GM18858 (cell line): ENCODE results near the gene ANKRD17.

Source experiments
- ATAC-seq: cut with Tn5 transposase; IDR thresholded peaks from one replicate; pipeline ENCODE4 v1.9.1; 2021; ENCODE audit not compliant: unreplicated experiment

ANKRD17 gene

DNA sequence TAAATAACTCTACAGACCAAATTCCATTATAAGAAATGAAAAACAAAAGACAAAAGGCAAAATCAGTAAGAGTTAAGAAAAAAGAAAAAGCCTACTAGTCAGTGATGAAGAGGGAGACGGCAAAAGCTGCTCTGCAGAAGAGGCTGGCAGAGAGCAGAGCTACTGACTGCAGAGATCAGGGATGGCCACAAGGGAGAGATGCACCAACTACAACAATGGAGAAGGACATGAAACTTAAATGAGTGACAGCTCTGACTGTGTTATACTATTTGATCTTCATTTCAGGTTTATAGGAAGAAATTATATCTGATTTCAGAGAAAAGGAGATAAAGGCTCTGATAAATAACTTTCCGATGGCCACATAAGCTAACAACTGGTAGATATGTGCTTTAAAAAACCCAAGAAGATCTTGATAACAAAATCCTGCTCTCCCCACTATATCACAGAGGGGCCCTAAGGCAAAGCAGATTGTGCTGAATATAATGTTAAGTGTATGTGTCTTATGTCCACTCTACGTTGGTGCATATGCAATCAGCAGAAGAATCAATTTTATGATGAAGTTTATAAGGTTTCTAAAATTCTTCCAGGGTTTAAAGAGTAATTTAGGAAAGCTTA, 130.7 kb downstream of the ANKRD17 start:
- peak; percentile 80 for ATAC-seq

DNA sequence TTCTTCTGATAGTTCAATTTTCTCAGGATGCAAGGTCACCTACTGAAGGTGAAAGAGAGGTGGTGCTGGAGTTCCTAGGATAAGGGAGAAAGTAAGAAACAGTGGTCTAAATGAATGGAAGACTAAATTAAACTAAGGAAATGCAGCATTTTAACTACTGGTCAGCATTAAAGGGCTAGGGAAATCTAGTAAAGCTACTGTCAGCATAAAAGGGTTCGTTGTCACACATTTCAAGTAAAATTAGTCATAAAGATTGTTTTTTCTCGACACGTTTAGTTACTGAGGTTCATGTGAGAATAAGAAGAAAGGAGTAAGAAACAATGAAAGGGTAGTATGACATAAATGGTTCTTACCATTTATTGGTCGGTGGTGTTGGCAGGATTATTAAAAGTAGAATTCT, 149.1 kb downstream of the ANKRD17 start:
- ATAC-seq = no peak

DNA sequence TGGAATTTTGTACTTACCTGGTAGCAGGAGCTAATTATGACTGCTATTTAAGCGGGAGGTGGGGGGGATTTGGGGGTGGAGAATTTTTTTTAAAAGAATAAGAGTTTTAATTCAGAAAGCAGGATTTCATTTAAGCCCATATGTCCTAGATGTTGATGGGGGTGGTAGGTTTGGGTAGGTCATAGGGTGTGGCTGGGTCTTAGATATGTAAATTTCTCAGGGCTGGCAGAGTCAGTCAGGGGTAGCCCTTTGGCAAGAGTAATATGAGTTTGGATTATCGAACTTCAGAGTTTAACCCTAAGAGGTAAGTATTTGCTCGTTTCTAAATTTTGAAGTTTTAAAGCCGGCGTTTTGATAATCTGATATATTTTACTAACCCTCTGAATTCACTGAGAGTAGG, 153.9 kb downstream of the ANKRD17 start:
- ATAC-seq = no peak

DNA sequence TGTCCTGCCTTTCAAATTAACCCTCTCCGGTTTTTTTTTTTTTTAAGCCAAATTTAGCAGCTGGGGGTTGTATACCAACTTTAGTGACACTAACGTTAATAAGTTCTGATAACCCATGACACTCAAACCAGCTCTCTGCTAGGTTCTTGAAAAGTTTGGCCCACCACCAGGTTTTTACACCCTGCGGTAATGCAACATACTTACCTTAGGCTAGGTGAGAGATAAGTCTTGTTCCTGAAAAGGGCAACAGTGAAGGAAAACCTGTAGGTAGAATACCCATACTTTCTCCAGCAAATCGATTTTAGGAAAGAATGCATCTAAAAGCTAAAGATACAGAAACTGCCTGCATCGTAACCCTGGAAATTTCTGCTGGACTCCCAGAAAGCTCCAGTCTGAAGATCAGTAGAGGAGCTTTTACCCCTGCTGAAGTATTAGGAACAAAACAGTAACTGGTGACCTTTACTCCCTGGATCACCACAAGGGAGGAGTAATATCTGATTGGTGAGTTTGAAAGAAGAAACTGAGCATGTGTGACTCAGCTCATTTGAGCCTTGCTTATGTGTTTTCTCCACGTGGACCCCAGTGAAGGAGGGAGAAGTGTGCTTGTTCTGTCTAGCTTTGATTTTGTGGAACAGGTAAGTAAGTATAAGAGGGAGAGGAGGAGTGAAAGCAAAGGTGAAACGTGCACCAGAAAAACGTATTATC, 154.6 kb downstream of the ANKRD17 start:
- ATAC-seq = no peak

DNA sequence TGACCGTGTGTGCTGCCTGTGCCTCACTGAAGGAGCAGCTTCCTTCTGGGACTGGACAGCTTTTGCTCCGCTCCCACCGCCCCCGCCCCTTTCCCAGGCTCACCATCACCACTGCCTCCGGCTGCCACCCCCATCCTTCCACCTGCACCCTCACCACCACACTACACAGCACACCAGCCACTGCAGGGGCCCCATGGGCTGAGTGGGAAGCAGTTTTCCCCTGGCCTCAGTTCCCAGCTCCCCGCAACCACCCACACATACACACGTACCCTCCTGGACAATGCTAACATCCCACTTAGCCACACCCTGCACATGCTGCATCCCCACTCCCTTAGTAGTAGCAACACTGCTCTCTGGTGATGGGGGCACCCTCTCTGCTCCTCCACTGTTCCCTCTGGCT, 159.5 kb downstream of the ANKRD17 start:
- ATAC-seq = no peak

DNA sequence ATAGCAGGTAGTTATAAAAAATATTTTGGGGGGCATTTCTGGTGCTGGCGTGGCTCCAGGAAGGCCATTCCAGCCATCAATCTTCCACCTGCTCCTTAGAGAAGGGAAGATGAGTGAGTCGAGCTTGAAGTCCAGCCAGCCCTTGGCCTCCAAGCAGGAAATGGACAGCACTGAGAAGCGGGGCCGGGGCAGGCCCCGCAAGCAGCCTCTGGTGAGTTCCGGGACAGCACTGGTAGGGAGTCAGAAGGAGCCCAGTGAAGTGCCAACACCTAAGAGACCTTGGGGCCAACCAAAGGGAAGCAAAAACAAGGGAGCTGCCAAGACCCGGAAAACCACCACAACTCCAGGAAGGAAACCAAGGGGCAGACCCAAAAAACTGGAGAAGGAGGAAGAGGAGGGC, 159.9 kb downstream of the ANKRD17 start:
- ATAC-seq = no peak

DNA sequence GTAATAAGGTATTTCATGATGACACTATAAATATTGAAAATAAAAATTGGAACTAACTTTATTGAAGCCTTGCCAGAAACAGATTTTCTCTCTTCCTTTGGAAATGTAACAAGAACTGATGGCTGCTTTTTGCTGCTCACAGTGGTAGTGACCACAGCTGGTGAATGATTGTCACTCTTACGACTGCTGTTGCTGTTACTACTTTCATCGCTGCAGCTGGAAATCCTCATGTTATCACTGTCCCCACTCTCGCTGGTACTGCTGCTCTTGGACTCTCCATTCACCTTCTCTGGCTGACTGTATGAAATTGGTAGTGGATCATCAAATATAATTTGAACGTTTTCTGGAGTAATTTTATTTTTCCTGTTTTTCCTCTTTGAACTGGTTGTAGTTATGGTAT, 160.6 kb downstream of the ANKRD17 start:
- ATAC-seq = no peak

DNA sequence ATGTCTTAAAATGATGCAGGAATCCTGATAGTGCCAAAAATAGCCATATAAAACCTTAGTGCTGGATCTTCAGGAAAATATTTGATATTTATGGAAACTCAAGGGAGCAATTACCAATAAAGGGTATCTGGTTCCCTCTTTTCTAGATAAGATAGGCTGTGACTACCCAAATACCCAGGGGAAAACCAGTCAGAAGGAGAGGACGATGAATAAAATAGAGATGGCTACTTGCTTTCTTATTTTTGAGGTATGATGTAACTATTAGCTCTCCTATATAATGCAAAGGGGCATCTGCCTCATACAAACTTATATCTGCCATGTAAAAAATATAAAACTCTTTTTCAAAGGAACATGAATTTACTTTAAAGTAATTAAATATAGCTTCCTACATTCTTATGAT, 165.7 kb downstream of the ANKRD17 start:
- no peak for ATAC-seq

DNA sequence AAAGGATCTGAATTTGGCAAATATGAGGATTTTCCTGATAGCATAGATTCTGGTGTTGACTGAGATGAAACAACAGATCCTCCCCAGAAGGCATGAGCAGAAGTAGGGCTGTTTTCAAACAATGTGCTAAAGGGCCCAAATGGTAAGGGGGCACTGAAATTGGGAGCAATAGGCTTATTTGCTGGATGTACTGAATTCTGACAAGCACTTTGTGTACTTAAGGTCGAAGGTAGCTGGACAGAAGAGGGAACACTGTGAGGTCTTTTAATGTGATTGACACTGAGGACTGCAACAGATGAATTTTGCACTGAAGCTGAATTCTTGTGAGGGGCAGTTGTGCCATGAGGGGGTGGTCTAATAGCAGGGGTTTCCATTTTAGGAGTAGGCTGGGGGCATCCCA, 167.9 kb downstream of the ANKRD17 start:
- ATAC-seq = no peak

DNA sequence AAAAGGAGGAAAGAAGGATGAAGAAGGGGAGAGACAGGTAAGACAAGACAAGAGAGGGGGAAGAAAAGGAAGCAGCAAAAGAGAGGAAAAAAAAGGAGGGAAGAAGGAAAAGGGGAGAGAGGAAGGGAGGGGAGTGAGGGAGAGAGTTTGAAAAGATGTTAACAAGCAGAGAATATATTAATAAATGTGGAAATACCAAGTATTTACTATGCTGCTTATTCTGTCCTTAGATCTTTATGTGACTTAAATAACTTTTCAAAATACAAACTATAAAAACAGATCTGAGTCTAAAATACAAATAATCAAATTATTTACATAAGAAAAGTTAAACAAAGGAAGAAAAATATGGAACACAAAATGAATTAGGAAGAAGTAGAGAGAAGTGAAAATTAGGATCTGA, 170.7 kb downstream of the ANKRD17 start:
- no peak for ATAC-seq

DNA sequence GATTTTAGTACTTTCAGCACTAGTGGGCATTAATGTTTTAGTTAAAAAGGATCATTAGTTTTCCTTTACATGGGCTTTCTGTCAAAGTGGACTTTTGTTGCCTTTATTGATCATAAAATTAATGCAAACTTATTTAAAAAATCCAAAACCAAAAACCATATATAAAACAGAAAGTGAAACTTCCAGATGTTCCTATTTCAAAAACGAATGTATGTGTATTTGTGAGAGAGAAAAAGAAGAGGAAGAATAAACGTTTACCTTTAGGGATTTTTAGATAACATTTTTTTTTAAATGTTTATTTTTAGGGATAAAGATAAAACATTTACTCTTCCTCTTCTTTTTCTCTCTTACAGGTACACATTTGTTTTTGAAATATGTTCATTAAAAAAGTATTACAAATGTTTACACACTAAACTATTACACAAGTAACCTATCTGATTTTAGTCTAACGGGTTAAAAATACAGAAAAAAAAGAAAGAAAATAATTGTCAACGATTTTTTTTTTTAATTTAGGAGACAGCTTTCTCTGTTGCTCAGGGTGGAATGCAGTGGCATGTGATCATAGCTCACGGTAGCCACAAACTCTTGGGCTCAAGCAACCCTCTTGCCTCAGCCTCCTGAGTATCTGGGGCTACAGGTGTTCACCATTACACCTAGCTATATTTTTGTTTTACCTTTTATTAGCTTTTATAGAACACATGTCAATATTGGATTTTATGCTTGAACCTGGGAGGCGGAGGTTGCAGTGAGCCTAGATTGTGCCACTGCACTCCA, 172.3 kb downstream of the ANKRD17 start:
- ATAC-seq = peak; percentile 40

DNA sequence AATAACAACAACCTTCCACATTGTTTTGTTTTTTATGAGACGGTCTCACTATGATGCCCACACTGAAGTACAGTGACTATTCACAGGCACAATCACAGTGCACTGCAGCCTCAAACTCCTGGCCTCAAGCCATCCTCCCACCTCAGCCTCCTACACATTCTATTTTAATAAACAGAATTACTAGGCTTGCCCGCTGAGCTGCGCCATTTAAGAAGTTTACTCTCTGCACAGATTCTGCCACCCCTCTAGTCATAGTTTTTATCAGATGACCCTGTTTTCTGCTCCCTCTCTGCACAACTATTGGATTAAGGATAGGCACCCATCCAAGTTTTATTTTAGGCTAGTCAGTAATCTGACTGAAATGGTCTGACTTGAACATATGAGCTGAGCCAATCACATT, 177.8 kb downstream of the ANKRD17 start:
- ATAC-seq = peak; percentile 55

DNA sequence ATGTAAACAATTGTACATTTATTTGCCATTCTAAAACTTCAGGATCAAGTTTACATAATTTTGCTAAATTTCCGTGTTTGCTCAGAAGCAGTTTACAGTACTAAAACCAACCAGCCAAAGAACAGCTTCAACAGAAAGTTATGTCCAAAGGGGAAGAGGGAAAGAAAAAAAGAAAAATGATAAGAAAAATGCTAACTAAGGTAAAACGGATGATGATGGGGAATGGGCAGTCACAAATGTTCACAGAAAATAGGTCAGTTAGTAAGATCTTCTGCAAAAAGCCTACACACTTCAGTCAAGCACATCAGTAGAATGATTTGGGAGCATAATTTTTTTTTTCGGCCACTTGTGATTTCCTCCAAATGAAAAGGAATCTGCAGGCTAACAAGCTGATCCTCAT, 182.8 kb downstream of the ANKRD17 start:
- ATAC-seq = no peak

DNA sequence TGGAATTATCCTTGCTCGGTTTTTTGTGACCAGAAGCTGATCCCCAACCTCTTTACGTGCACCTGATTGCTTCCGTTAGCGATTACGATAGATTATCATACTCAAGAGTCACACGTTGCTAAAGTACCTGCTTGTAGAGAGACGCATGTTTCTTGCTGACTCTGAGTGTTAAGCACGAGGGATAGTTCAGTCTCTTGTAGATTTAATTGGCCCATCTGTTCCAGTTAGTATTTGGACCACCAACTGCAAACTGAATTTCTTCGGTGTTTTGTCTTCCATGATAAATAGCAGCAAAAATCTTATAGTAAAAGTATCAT, 188.6 kb downstream of the ANKRD17 start:
- ATAC-seq = peak; percentile 7

DNA sequence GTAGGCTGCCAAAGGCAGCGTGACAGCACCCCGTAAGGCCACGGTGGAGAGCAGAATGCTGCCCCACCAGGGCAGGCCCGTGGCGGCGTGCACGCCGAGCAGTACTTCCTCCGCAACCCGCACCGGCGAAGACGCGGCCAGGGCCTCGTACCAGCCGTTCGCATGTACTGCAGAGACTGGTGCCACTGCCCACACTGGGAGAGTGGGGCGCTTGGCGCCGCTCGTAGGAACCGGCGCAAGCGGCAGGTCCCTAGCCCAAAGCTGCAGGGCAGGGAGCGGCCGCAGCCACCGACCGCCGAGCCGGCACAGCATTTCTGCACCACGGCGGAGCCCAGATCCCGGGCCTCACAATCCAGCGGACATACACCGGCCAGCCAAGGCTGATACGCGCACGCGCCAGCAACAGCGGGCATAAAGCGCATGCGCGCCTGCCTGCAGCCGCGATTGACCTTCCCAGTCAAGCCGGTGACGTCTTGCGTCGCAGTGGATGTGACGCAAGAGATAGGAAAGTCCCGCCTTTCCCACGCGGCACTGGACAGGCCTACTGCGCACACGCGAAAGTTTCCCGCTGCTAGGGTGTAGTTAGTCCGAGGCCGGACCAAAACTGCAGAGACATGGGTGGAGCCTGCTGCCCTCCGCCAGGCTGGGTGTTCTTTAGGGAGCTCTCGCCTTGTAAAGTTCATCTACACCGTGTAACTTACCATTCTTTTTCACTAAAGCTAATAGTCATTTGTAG, 189.1 kb downstream of the ANKRD17 start, which contains the start of gene COX18:
COX18 (minus strand) TSS at position 379 of the 736 bp plus-strand sequence; CDS start at position 312, 67 bp downstream.
- peak; percentile 79 for ATAC-seq

DNA sequence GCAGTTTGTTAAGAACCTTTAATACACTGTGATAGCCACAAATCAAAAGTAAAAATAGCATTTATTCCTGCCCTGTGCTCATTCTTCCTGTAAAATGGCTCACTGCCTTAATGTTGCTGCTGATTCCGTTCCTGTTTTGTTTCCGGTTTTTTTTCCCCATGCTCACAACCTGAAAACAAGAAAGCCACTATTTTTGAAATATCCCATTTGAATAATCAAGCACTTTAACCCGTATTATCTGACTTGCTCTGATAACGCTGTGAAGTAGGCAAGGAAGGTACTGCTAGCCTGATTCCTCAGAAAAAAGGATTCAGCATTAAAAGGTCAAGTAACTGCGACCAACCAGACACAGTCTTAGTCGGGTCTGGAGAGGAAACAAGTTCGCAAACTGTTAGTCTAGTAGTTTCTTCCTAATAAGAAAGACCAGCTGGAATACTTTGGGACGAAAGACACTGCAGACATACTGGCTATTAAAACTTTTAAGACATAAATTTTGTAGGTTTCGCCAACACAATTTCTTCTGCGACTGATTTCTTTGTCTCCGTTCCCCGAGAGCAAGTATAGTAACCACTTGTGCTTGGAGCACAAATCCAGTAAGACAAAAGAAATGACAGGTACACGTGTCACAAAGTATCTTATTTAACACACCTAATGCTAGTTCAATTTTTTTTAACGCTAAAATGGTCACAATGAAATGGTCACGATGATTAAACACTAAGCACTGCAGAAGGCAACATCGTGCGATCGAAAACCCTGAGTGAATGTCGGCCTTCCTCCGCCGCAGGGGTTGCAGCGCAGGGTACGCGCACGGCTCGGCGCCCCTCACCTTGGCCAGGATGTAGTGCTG, 189.9 kb downstream of the ANKRD17 start:
- peak; percentile 1 for ATAC-seq

DNA sequence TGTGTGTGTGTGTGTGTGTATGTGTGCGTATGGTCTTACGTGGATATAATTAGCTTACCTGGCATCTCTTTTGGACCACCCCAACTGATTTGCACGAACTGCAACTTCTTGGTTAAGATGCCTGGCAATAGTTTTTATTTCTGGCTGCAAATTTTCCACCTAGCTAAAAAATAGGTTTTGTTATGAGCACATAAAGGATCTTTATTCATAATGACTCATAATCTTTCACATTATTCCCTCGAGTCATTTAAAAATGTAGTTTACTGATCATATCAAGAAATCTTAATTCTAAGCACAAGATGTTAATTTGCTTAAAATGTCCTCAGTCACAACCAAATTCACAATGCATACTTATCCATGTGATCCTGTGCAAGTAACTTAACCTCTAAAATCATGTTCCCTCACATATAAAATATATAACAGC, 190.6 kb downstream of the ANKRD17 start:
- ATAC-seq = no peak

DNA sequence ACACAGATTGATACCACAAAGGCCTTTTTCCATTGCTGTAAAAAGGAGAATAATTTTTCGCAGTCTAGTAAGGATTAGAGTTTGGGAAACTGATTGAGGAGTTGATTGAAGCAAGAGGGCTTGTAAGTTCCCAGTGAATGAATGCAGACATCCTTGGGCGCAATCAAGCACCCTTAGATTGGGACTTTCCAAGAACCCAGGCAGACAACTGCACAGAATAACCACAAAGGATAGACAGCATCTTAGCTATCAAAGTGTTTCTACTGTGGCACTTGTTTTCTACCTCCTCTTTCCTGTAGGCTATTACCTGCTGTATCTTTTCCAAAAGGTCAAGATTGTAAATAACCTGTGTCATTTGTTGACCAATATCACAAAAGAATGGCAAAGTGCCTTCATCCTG, 191.7 kb downstream of the ANKRD17 start:
- no peak for ATAC-seq

DNA sequence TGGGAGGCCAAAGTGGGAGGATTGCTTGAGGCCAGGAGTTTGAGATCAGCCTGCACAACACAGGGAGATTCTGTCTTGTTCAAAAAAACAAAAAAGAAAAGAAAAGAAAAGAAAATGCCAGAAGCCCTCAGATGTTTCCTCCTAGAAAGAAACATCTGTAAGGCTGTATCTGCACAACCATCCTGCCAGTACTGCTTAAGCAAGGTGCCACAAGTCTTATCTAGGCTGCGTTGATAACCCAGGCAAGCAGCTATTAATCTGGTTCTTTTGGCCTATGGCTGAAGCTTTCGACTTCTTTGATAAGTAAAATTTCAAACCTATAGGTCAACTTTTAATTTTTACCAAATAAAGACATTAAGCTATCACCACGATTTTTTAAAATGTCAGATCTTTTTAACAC, 192.2 kb downstream of the ANKRD17 start:
- no peak for ATAC-seq

DNA sequence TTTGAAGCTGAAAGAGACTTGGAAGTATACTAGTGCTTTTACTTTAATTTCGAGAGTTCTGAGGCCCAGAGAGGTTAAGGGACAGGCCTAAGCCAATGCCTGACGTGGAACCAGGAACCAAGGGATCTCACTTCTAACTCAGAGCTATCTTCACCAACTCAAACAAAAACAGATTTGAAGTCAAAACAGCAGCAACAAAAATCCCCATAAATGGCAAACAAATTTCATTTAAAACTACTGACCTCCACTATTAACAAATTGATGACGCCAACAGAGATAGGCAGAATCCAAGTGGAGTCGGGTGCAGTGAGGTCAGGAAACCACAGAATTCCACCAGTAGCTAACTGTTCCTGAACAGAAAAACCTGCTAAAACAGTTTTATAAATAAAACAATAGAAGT, 194.1 kb downstream of the ANKRD17 start:
- ATAC-seq = no peak
